Suprapubic skin (tissue), 4 donors: ENCODE data around the gene ITGB1BP2. TPM values are rescaled to one million over a fixed set of nuclear protein-coding genes. Genes with fewer than 3 reads are reported as not detected.
"Not testable (repeated sequence)": the region's sequence is repeated elsewhere in the genome, so short reads cannot be mapped to it uniquely, and the experiment has no call there.

Source experiments
- DNase-seq, 2 donors: peaks; one replicate each; pipeline ENCODE4 v3.0.0-alpha.2; 2019; ENCODE audit warnings: low spot score in 2 of 2
- H3K27ac ChIP-seq: fragments of 200-600 bp; sonication (generic); one replicate; pipeline ENCODE4 v1.5.1; 2019
- H3K27me3 ChIP-seq: fragments of 200-600 bp; sonication (generic); one replicate; pipeline ENCODE4 v1.5.1; 2019
- H3K36me3 ChIP-seq: fragments of 200-600 bp; sonication (generic); one replicate; pipeline ENCODE4 v1.5.1; 2019
- H3K4me1 ChIP-seq: fragments of 200-600 bp; sonication (generic); one replicate; pipeline ENCODE4 v1.5.1; 2019
- H3K4me3 ChIP-seq: fragments of 200-600 bp; sonication (generic); one replicate; pipeline ENCODE4 v1.5.1; 2019; ENCODE audit warnings: mild to moderate bottlenecking
- H3K9me3 ChIP-seq: fragments of 200-600 bp; sonication (generic); one replicate; pipeline ENCODE4 v1.5.1; 2019
- CTCF ChIP-seq, 2 donors: fragments of 200-600 bp in 1 of 2; fragments of 450-650 bp in 1 of 2; sonication (generic) in 1 of 2; IDR thresholded peaks; one replicate each; pipeline ENCODE4 v1.5.1; 2016 to 2019; ENCODE audit warnings: antibody characterized with exemption in 2 of 2, mild to moderate bottlenecking in 1 of 2, moderate library complexity in 1 of 2
- EP300 ChIP-seq: sonication (generic); formaldehyde crosslinking; IDR thresholded peaks from one replicate; pipeline ENCODE4 v1.6.1; 2017; ENCODE audit warnings: antibody characterized with exemption
- POLR2A ChIP-seq, 2 donors: fragments of 450-650 bp; IDR thresholded peaks; one replicate each; pipeline ENCODE4 v1.6.1; 2017; ENCODE audit warnings: antibody characterized with exemption in 2 of 2, mild to moderate bottlenecking in 2 of 2, moderate library complexity in 2 of 2
- POLR2AphosphoS5 ChIP-seq, 3 donors: sonication (generic); formaldehyde crosslinking; IDR thresholded peaks; one replicate each; pipeline ENCODE4 v1.6.1; 2017; ENCODE audit warnings: antibody characterized with exemption in 3 of 3
- WGBS: methylation state at CpG from one replicate; pipeline ENCODE4 v1.1.5; 2018; 5-methylcytosine and 5-hydroxymethylcytosine counted together
- total RNA-seq, 4 donors: library from RNA; depleted of rRNA; stranded (reverse); fragments of >200 nt; gene quantifications; one replicate each; pipeline ENCODE4 v1.1.0, GENCODE V29; 2016

The ITGB1BP2 gene
- total RNA-seq, 4 donors from 2014 or later: 0.45 to 2.5 (median 0.71) TPM

DNA sequence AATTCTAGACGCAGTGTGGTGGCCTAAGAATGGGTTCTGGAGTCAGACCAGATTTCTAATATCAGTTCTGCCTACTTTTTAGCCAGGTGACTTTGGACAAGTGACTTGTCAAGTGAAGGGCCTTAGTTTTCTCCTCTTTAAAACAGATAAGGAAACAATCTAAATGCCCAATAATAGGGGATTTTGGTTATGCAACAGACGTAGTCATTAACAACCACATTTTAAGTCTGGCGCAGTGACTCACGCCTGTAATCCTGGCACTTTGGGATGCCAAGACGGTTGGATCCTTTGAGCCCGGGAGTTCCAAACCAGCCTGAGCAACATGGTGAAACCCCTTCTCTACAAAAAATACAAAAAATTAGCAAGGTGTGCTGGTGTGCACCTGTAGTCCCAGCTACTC lies 45.5 kb upstream of the ITGB1BP2 start:
- Histone ChIP-seq H3K9me3 (no peaks in the 10 kb centered on the region), H3K4me1 (peaks cover 16% of the 10 kb centered on the region), H3K36me3 (no peaks in the 10 kb centered on the region), H3K27ac (no peak overlapping the region), H3K4me3 (no peak overlapping the region), H3K27me3 (no peaks in the 10 kb centered on the region)
- WGBS: 61% methylated on average over 6 of the region's 6 CpGs
- TF ChIP-seq CTCF (IDR thresholded peaks at IDR 0.05) (no peak), POLR2A (IDR thresholded peaks at IDR 0.05) (no peak), POLR2AphosphoS5 (IDR thresholded peaks at IDR 0.05) (no peak), EP300 (no peak)
- DNase-seq: no peak

- TF ChIP-seq POLR2AphosphoS5 (IDR thresholded peaks at IDR 0.05) (no peak), EP300 (no peak)
- Histone ChIP-seq H3K4me1 (peaks cover 16% of the 10 kb centered on the region), H3K4me3 (no peak overlapping the region), H3K27me3 (no peaks in the 10 kb centered on the region), H3K36me3 (no peaks in the 10 kb centered on the region), H3K27ac (no peak overlapping the region), H3K9me3 (no peaks in the 10 kb centered on the region)
- 91% methylated on average over 4 of the region's 4 CpGs for WGBS
- DNase-seq: no peak
Observed at GRCh38 chrX:71256856-71257255, 44.7 kb upstream of the ITGB1BP2 start.

GRCh38 chrX:71268624-71269023 lies 32.9 kb upstream of the ITGB1BP2 start:
- not testable (repeated sequence) for H3K4me3 ChIP-seq, H3K4me1 ChIP-seq, H3K9me3 ChIP-seq, H3K27me3 ChIP-seq, H3K36me3 ChIP-seq, DNase-seq, H3K27ac ChIP-seq

- H3K36me3 ChIP-seq: no peaks in the 10 kb centered on the region
- TF ChIP-seq EP300 (no peak), POLR2AphosphoS5 (IDR thresholded peaks at IDR 0.05) (no peak), CTCF (IDR thresholded peaks at IDR 0.05) (no peak), POLR2A (IDR thresholded peaks at IDR 0.05) (no peak)
- no peaks in the 10 kb centered on the region for H3K4me1 ChIP-seq
- H3K9me3 ChIP-seq: no peaks in the 10 kb centered on the region
- H3K27ac ChIP-seq: no peak overlapping the region
- no peaks in the 10 kb centered on the region for H3K27me3 ChIP-seq
- no peak overlapping the region for H3K4me3 ChIP-seq
- 84% methylated on average over 6 of the region's 19 CpGs for WGBS
- no peak for DNase-seq
Observed at GRCh38 chrX:71269801-71270395, 31.7 kb upstream of the ITGB1BP2 start.

- H3K36me3 ChIP-seq, H3K4me1 ChIP-seq, H3K27me3 ChIP-seq, DNase-seq, H3K9me3 ChIP-seq, H3K27ac ChIP-seq, H3K4me3 ChIP-seq: not testable (repeated sequence)
- 83% methylated on average over 2 of the region's 2 CpGs for whole genome bisulfite sequencing
Observed at GRCh38 chrX:71272313-71272712, 29.2 kb upstream of the ITGB1BP2 start.

DNA sequence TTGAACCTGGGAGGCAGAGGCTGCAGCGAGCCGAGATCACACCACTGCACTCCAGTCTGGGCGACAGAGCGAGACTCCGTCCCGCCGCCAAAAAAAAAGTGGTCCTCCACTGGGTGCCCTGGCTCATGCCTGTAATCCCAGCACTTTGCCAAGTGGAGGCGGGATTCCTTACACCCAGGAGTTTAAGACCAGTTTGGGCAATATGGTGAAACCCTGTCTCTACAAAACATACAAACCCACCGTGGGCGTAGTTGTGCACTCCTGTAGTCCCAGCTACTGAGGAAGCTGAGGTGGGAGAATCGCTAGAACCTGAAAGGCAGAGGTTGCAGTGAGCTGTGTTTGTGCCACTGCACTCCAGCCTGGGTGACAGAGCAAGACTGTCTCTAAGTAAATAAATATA lies 20.2 kb upstream of the ITGB1BP2 start:
- not testable (repeated sequence) for H3K36me3 ChIP-seq, H3K4me1 ChIP-seq, H3K4me3 ChIP-seq, H3K27me3 ChIP-seq, H3K27ac ChIP-seq, H3K9me3 ChIP-seq, DNase-seq
- WGBS: 91% methylated on average over 11 of the region's 11 CpGs

DNA sequence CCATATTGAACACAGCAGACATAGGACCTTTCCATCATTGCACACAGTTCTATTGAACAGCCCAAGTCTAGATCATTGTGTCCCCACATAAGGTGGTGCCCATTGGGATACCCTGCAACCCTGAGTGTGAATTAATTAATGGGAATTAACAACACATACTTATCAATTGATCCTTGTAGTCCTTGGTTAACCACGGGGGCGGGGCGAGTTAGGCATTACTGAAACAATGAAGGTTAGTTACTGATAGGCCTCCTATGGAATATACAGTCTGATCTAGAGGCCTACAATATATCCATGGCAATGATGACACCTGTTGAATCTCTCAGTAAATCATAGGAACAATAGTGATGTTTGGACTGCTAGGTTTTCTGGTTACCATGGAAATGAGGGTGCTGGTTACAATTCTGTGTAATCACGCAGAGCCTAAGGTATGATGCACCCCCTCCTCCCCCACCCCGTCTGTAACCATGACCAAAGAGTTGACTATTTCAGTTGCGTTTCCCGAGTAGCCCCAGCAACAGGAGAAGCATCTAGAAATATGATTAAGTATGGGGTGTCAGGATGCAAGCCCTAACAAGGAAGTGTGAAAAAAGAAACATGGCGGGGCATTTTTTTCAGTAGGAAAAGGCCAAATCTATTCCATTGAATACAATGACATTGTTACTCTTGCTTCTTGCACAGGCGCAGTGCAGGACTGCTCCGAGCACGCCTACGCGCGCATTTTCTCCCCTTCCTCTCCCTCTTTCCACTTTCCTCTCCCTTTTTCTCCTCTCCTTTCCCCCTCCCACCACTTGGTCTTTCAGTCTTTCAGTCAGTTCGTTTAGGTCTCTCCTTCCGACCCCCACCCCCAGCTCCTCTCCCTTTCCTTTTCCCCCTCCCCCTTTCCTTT lies 18.8 kb upstream of the ITGB1BP2 start:
- no peak for TF ChIP-seq EP300
- TF ChIP-seq POLR2A (IDR thresholded peaks at IDR 0.05): no peak
- Histone ChIP-seq H3K27ac (peak overlapping the region; percentile 94), H3K9me3 (no peaks in the 10 kb centered on the region), H3K36me3 (no peaks in the 10 kb centered on the region), H3K4me3 (peak overlapping the region; percentile 62), H3K4me1 (peaks cover 14% of the 10 kb centered on the region), H3K27me3 (no peaks in the 10 kb centered on the region)
- no peak for DNase-seq
- WGBS: 50% methylated on average over 16 of the region's 16 CpGs
